ENCODE data around the gene SFXN5.

The SFXN5 gene

DNA sequence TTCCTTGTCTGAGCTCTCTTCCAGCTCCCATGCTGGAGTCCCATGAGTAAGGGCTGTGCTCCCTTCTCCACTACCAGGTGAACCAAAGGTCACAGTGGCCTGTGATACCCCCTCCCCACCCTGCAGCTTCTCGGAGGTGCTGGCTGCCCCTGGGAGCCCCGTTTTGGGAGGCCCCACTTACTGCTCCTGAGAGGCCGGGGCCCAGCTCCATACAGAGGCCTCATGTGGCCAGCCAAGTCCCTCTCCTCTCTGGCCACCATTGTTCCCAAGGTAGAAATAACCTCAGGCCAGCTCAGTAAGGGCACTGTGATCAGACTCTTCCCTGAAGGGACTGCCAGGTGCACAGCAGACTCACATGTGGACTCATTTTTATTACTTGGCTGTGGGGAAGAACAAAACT, 35.3 kb upstream of the SFXN5 start:
- TF ChIP-seq, protein P1, sequence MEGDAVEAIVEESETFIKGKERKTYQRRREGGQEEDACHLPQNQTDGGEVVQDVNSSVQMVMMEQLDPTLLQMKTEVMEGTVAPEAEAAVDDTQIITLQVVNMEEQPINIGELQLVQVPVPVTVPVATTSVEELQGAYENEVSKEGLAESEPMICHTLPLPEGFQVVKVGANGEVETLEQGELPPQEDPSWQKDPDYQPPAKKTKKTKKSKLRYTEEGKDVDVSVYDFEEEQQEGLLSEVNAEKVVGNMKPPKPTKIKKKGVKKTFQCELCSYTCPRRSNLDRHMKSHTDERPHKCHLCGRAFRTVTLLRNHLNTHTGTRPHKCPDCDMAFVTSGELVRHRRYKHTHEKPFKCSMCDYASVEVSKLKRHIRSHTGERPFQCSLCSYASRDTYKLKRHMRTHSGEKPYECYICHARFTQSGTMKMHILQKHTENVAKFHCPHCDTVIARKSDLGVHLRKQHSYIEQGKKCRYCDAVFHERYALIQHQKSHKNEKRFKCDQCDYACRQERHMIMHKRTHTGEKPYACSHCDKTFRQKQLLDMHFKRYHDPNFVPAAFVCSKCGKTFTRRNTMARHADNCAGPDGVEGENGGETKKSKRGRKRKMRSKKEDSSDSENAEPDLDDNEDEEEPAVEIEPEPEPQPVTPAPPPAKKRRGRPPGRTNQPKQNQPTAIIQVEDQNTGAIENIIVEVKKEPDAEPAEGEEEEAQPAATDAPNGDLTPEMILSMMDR (IDR thresholded peaks at IDR 0.05; ENCODE audit: low read depth, low read length, missing control alignments), result no peak
- no peak for DNase-seq (ENCODE audit: extremely low read depth, low read depth)
- no peak overlapping the region for H3K4me3 ChIP-seq (replicated peaks; ENCODE audit: low read depth, low read length)

DNA sequence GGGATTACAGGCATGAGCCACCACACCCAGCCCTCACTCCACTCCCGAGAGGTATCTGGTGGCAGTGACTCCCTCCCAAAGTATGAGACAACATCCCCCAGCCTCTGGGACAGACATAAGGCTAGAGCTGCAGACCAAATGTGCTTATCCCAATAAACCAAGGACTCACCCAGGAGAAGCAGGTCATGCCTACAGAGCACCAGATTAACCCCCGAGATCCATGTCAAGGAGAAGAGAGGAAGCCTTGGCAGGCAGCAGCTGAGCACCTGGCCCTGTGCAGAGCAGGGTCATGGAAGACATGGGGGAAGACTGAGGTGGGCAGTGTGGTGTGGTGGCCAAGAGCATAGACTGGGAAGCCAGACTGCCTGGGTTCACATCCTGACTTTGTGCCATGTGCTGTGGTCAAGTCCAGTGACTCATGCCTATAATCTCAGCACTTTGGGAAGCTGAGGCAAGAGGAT, 34.0 kb upstream of the SFXN5 start:
- TF ChIP-seq, protein P1 (IDR thresholded peaks at IDR 0.05; ENCODE audit: low read depth, low read length, missing control alignments), result no peak
- DNase-seq (ENCODE audit: extremely low read depth, low read depth), result no peak
- no peak overlapping the region for H3K4me3 ChIP-seq (replicated peaks; ENCODE audit: low read depth, low read length)

DNA sequence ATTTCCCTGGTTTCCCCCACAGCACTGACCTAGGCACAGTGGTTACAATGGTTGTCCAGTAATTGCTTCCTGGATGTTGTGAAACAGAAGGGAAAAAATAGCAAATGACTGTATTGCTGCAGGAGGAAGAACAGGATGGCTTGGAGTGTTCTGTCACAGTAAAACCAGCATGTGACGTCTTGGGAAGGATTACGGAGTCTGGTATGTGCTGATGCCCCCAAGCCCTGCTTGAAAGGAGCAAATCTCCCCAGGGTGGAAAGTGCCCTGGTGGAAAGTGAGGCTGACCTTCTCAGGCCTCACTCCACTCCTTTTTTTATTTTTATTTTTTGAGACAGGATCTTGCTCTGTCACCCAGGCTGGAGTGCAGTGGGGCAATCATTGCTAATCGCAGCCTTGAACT, 33.4 kb upstream of the SFXN5 start:
- TF ChIP-seq, protein P1 (IDR thresholded peaks at IDR 0.05; ENCODE audit: low read depth, low read length, missing control alignments), result no peak
- DNase-seq (ENCODE audit: extremely low read depth, low read depth), result no peak
- H3K4me3 ChIP-seq (replicated peaks; ENCODE audit: low read depth, low read length), result no peak overlapping the region

DNA sequence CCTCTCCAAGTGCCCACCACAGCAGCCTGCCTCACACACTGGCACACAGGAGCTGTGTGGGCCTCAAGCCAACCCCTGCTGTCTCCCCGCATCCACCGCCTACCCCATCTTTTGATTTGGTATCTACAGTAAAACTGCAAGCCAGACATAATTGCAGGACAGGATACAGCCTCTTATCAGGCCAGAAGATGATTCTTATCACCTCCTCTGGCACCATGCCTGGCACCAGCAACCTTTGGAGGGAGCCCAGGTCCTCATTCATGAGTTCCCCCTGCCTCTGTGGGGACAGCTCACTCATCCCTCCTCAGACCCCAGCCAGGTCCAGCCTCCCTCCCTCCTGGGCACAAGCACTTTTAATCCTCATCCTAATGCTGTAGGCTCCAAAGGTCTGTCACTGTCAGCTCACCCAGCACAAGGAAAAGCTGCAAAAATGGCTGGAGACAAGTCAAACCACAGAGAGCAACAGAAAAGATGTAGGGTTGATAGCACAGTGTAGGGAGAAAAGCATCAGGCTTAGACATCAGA, 31.6 kb upstream of the SFXN5 start:
- no peak for DNase-seq (ENCODE audit: extremely low read depth, low read depth)
- no peak overlapping the region for H3K4me3 ChIP-seq (replicated peaks; ENCODE audit: low read depth, low read length)

DNA sequence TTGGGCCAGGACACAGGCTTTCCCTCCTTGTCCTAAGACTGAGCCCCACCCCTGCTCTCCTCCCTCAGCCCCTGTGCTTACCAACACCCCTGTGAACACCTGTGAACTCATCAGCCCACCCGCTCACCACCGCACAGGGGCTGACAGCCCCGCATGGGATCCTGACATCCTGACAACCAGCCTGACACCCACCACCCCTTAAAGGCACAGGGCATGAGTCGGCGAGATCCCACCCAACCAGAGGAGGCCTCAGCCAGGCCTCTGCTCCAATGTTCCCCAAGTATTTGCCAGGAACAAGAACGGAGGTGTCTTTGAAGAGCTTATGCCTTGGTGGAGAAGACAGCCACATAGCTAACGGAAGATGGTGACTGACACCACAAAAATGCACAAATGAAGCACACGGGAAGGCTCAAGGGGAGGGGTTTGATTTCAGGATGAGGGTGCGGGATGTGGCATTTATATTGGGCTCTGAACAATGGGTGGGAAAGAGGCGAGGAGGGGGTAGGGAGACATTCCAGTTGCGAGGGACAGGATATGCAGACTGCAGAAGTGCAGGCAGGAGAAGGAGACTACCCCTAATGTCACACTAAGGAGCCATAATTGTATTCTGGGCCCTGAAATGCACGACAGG, 30.2 kb upstream of the SFXN5 start:
- TF ChIP-seq, protein P1 (IDR thresholded peaks at IDR 0.05; ENCODE audit: low read depth, low read length, missing control alignments), result no peak
- no peak for DNase-seq (ENCODE audit: extremely low read depth, low read depth)
- H3K4me3 ChIP-seq (replicated peaks; ENCODE audit: low read depth, low read length), result no peak overlapping the region

More for the DNA sequence above, 31.6 kb upstream of the SFXN5 start:
- TF ChIP-seq, protein P1 (IDR thresholded peaks at IDR 0.05; ENCODE audit: low read depth, low read length, missing control alignments), result no peak

DNA sequence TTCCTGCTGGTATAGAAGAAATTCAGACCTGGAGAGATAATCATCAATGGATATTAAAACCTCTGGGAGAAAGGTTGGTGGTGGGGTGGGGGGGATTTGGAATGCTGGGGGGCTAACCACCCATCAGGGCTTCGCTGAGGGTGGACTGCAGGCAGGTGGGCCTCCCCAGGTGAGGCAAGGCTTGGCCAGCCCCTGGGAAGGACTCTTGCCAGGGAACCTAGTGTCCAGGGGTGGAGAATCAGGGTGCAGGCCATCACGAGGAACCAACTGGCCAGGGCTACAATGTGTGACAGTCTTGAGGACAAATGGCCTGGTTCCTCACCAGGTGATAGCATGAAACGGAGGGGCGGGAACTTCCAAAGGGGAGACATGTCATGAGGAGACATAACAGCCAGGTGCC, 29.4 kb upstream of the SFXN5 start:
- TF ChIP-seq, protein P1 (IDR thresholded peaks at IDR 0.05; ENCODE audit: low read depth, low read length, missing control alignments), result no peak
- DNase-seq (ENCODE audit: extremely low read depth, low read depth), result no peak
- no peak overlapping the region for H3K4me3 ChIP-seq (replicated peaks; ENCODE audit: low read depth, low read length)

All from HFF-Myc (cell line).